Activated CD8-positive, alpha-beta T cell treated with anti-CD3 and anti-CD28 coated beads for 36 hours (primary cell): Measurements from ENCODE around the gene LMO1. TPM values are rescaled to one million over a fixed set of nuclear protein-coding genes. Genes with fewer than 3 reads are reported as not detected.
A peak's percentile ranks its signal among the peaks of the same experiment; 100 is the strongest.

Experiments
- ATAC-seq: fragments of 200-7000 bp; cut with Tn5 transposase; one replicate; pipeline ENCODE4 v1.10.0; 2021; ENCODE audit warnings: mild to moderate bottlenecking, moderate library complexity
- CTCF ChIA-PET: fragments of 350-600 bp; sonication (Branson Sonifier 250); formaldehyde crosslinking; loops from one replicate; lab custom pipeline; 2021; ENCODE audit warnings: antibody characterized with exemption; lab: Charles Lee
- POLR2A ChIA-PET: fragments of 350-600 bp; sonication (Branson Sonifier 250); formaldehyde crosslinking; loops from one replicate; lab custom pipeline; 2021; ENCODE audit warnings: antibody characterized with exemption; lab: Charles Lee
- DNase-seq: peaks from one replicate; pipeline ENCODE4 v3.0.0-alpha.2; 2020
- H3K27ac Mint-ChIP-seq: one replicate; pipeline ENCODE4 v1.8.0; 2021; ENCODE audit warnings: mild to moderate bottlenecking, mixed read lengths
- H3K27me3 Mint-ChIP-seq: one replicate; pipeline ENCODE4 v1.8.0; 2021; ENCODE audit warnings: mixed read lengths
- H3K36me3 Mint-ChIP-seq: one replicate; pipeline ENCODE4 v1.8.0; 2021; ENCODE audit warnings: low read depth, mixed read lengths
- H3K4me1 Mint-ChIP-seq: one replicate; pipeline ENCODE4 v1.8.0; 2021; ENCODE audit warnings: low read depth, mixed read lengths
- H3K4me3 Mint-ChIP-seq: one replicate; pipeline ENCODE4 v1.8.0; 2021; ENCODE audit warnings: mild to moderate bottlenecking, moderate library complexity, mixed read lengths
- H3K9me3 Mint-ChIP-seq: one replicate; pipeline ENCODE4 v1.8.0; 2021; ENCODE audit warnings: mixed read lengths
- CTCF ChIP-seq: fragments of 200-600 bp; IDR thresholded peaks from one replicate; pipeline ENCODE4 v1.8.0; 2022; ENCODE audit warnings: antibody characterized with exemption, mild to moderate bottlenecking
- intact Hi-C: fragments of 100-400 bp; cut with micrococcal nuclease; formaldehyde crosslinking; loops from one replicate; pipeline ENCODE4 v1.10.0; 2022
- total RNA-seq, 2 experiments: library from RNA; stranded (reverse); gene quantifications; one replicate each; pipeline ENCODE4 v1.2.3, GENCODE V29; 2021

The LMO1 gene
- total RNA-seq, 2 experiments from 2014 or later, result not detected

- H3K27ac Mint-ChIP-seq, result no peak overlapping the region
- ATAC-seq (no peak), DNase-seq (no peak)
- ChIA-PET CTCF (interaction anchor here (1.0 to 3.0 kb wide), 5 partner anchors 14 to 346 kb away, joined by 3 to 13 read pairs (median 4); partner anchors contain the start of gene LMO1), POLR2A (no interaction called here)
- H3K4me3 Mint-ChIP-seq, result no peak overlapping the region
- intact Hi-C loops, result no loop called here
- H3K27me3 Mint-ChIP-seq, result no peaks in the 10 kb centered on the region
- H3K36me3 Mint-ChIP-seq, result no peaks in the 10 kb centered on the region
- TF ChIP-seq CTCF, result no peak
- no peaks in the 10 kb centered on the region for H3K9me3 Mint-ChIP-seq
- H3K4me1 Mint-ChIP-seq, result no peaks in the 10 kb centered on the region
Observed at GRCh38 chr11:8221046-8221723, 42.5 kb downstream of the LMO1 start.

- ATAC-seq (no peak), DNase-seq (no peak)
- Mint-ChIP-seq H3K27ac (no peak overlapping the region), H3K4me3 (no peak overlapping the region), H3K27me3 (no peaks in the 10 kb centered on the region), H3K4me1 (no peaks in the 10 kb centered on the region), H3K36me3 (no peaks in the 10 kb centered on the region), H3K9me3 (no peaks in the 10 kb centered on the region)
- no peak for TF ChIP-seq CTCF
- ChIA-PET CTCF (interaction anchor here (0.9 to 3.0 kb wide), 10 partner anchors 10 to 347 kb away, joined by 3 to 13 read pairs (median 3); partner anchors contain the start of gene LMO1), POLR2A (no interaction called here)
- intact Hi-C loops, result no loop called here
Observed at GRCh38 chr11:8220261-8221045, 43.2 kb downstream of the LMO1 start.

GRCh38 chr11:8219257-8220021, 44.2 kb downstream of the LMO1 start:
- intact Hi-C loops, result no loop called here
- POLR2A ChIA-PET, result no interaction called here
- TF ChIP-seq CTCF, result peak; percentile 36
- no peaks in the 10 kb centered on the region for H3K9me3 Mint-ChIP-seq
- no peak overlapping the region for H3K27ac Mint-ChIP-seq
- DNase-seq (peak; percentile 38), ATAC-seq (no peak)
- CTCF ChIA-PET, result interaction anchor here (0.9 to 3.0 kb wide), 9 partner anchors 11 to 347 kb away, joined by 3 to 13 read pairs (median 3); partner anchors contain the start of gene LMO1
- no peaks in the 10 kb centered on the region for H3K27me3 Mint-ChIP-seq
- H3K4me3 Mint-ChIP-seq, result no peak overlapping the region
- no peaks in the 10 kb centered on the region for H3K4me1 Mint-ChIP-seq
- no peaks in the 10 kb centered on the region for H3K36me3 Mint-ChIP-seq

GRCh38 chr11:8218840-8219239, 44.8 kb downstream of the LMO1 start:
- Mint-ChIP-seq H3K4me3 (no peak overlapping the region), H3K36me3 (no peaks in the 10 kb centered on the region), H3K27me3 (no peaks in the 10 kb centered on the region), H3K4me1 (no peaks in the 10 kb centered on the region), H3K27ac (no peak overlapping the region), H3K9me3 (no peaks in the 10 kb centered on the region)
- ChIA-PET CTCF (interaction anchor here (1.2 to 3.0 kb wide), 6 partner anchors 11 to 348 kb away, joined by 3 to 13 read pairs (median 4); partner anchors contain the start of gene LMO1), POLR2A (no interaction called here)
- TF ChIP-seq CTCF, result no peak
- ATAC-seq (no peak), DNase-seq (no peak)
- intact Hi-C loops, result no loop called here
